Endothelial cell (in vitro differentiated cells): ENCODE results near the gene KIAA0513. TPM values are rescaled to one million over a fixed set of nuclear protein-coding genes. Genes with fewer than 3 reads are reported as not detected.
A peak's percentile ranks its signal among the peaks of the same experiment; 100 is the strongest.

Experiments used
- DNase-seq: peaks from one replicate; pipeline ENCODE4 v3.0.0; 2021; ENCODE audit warnings: low spot score
- H3K27ac Mint-ChIP-seq: one replicate; pipeline ENCODE4 v1.8.0; 2021; ENCODE audit warnings: mixed read lengths, inconsistent platforms; ENCODE audit not compliant: unreplicated experiment
- H3K27me3 Mint-ChIP-seq: one replicate; pipeline ENCODE4 v1.8.0; 2021; ENCODE audit warnings: mild to moderate bottlenecking, moderate library complexity, mixed read lengths, inconsistent platforms; ENCODE audit not compliant: unreplicated experiment
- H3K36me3 Mint-ChIP-seq: one replicate; pipeline ENCODE4 v1.8.0; 2021; ENCODE audit warnings: mild to moderate bottlenecking, low read depth, mixed read lengths, inconsistent platforms; ENCODE audit not compliant: unreplicated experiment
- H3K4me1 Mint-ChIP-seq: one replicate; pipeline ENCODE4 v1.8.0; 2021; ENCODE audit warnings: mild to moderate bottlenecking, mixed read lengths, inconsistent platforms; ENCODE audit not compliant: unreplicated experiment
- H3K4me3 Mint-ChIP-seq: one replicate; pipeline ENCODE4 v1.8.0; 2021; ENCODE audit warnings: mild to moderate bottlenecking, mixed read lengths, inconsistent platforms; ENCODE audit not compliant: unreplicated experiment
- H3K9me3 Mint-ChIP-seq: one replicate; pipeline ENCODE4 v1.8.0; 2021; ENCODE audit warnings: mixed read lengths, inconsistent platforms; ENCODE audit not compliant: unreplicated experiment
- total RNA-seq: library from RNA; stranded (reverse); fragmentation: NEBNext Ultra II Directional; extraction: Animal tissue kit (Norgen Biotek cat#: 25700); gene quantifications from one replicate; pipeline ENCODE4 v1.2.1, GENCODE V29; 2021; ENCODE audit not compliant: unreplicated experiment
- TF ChIP-seq, protein P1 (sequence below): fragments of 200-600 bp; sonication (generic); IDR thresholded peaks from one replicate; pipeline ENCODE4 v1.5.0; 2021; ENCODE audit warnings: antibody characterized with exemption; ENCODE audit not compliant: unreplicated experiment

KIAA0513 gene
- total RNA-seq, 1 donor from 2014 or later, result 5.5 TPM

DNA sequence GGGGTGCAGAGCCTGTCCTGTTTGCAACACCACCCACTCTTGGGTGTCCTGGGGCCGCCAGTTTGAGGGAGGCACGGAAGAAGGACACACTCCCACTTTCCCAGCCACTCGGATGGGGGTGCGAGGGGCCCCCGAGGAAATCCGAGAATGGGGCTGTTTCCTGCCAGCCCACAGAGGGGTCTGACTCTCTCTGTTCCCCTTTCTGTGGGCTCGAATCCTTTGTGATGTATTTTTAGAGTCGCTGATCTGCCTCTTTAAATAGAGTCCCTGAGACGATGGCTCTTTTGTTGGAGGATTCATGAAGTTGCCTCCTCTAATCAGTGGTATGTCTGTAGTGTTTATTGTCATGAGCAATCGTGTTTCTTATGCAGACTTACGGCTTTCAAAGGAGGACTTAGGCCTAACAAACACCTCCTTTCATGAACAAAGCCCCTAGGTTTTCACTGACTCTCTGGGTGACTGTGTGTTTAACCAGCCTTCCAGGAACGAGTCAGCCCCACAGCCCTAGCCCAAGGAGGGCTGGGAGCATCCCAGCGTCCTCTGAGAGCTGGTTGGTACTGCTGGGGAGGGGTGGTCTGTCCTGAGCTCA is 55.5 kb downstream of the KIAA0513 start:
- Mint-ChIP-seq H3K9me3 (no peaks in the 10 kb centered on the region), H3K36me3 (peaks cover 1% of the 10 kb centered on the region), H3K4me1 (peaks cover 12% of the 10 kb centered on the region), H3K27me3 (peaks cover 12% of the 10 kb centered on the region), H3K27ac (no peak overlapping the region), H3K4me3 (peak overlapping the region; percentile 44)
- no peak for DNase-seq
- TF ChIP-seq, protein P1, sequence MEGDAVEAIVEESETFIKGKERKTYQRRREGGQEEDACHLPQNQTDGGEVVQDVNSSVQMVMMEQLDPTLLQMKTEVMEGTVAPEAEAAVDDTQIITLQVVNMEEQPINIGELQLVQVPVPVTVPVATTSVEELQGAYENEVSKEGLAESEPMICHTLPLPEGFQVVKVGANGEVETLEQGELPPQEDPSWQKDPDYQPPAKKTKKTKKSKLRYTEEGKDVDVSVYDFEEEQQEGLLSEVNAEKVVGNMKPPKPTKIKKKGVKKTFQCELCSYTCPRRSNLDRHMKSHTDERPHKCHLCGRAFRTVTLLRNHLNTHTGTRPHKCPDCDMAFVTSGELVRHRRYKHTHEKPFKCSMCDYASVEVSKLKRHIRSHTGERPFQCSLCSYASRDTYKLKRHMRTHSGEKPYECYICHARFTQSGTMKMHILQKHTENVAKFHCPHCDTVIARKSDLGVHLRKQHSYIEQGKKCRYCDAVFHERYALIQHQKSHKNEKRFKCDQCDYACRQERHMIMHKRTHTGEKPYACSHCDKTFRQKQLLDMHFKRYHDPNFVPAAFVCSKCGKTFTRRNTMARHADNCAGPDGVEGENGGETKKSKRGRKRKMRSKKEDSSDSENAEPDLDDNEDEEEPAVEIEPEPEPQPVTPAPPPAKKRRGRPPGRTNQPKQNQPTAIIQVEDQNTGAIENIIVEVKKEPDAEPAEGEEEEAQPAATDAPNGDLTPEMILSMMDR, result no peak

DNA sequence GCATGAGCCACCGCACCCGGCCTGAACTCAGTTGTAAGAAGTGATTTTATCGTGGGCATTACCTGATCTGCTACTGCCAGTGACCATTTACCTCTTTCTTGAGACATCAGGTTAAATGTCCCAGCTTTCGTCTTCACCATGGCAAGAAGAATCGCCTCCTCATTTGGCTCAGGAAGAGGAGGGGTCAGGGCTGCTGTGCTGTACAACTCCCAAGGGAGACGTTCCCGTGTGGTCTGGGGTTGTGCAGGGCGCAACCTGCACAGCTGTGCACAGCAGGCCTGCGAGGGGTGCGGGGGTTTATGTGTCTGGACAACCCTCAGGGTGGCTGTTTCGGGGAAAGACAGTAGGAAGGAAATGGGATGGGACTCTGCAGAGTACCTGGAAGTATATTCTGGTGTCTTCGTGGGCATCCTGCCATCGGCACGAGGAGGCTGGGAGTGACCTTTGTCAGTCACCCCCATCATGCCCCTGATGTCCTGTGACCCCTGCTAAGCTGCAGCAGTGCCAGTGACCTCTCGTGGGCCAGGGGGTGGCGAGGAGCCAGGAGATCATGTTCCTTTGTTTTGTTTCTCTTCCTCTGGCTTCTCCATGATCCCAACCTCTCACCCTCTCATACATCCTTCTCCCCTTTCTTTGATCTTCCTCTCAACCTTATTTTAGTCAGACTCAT is 57.4 kb downstream of the KIAA0513 start:
- Mint-ChIP-seq H3K4me1 (peaks cover 16% of the 10 kb centered on the region), H3K27ac (no peak overlapping the region), H3K27me3 (peaks cover 14% of the 10 kb centered on the region), H3K4me3 (no peak overlapping the region), H3K36me3 (no peaks in the 10 kb centered on the region), H3K9me3 (no peaks in the 10 kb centered on the region)
- no peak for DNase-seq
- TF ChIP-seq, protein P1, result no peak

DNA sequence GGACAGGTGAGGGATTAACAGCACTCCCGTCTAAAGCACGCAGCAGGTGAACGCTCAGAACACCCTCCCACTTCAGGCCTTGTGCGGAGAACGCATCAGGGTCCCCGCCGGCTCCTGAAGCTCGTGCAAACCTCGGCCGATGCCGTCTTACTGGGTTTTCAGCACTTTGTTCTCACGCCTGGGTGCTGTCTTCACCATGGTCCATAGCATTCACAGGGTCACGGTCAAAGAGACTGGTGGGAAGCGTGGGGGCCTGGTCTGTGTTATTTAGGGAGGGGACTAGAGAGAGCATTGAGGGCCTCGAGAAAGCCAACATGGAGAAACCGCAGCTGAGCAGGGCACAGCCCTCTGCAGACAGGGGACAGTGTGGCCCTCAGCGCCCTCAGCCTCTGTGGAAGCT is 58.1 kb downstream of the KIAA0513 start:
- no peaks in the 10 kb centered on the region for H3K9me3 Mint-ChIP-seq
- TF ChIP-seq, protein P1, result no peak
- peaks cover 16% of the 10 kb centered on the region for H3K27me3 Mint-ChIP-seq
- DNase-seq, result no peak
- H3K4me3 Mint-ChIP-seq, result no peak overlapping the region
- no peaks in the 10 kb centered on the region for H3K36me3 Mint-ChIP-seq
- peaks cover 16% of the 10 kb centered on the region for H3K4me1 Mint-ChIP-seq
- no peak overlapping the region for H3K27ac Mint-ChIP-seq

DNA sequence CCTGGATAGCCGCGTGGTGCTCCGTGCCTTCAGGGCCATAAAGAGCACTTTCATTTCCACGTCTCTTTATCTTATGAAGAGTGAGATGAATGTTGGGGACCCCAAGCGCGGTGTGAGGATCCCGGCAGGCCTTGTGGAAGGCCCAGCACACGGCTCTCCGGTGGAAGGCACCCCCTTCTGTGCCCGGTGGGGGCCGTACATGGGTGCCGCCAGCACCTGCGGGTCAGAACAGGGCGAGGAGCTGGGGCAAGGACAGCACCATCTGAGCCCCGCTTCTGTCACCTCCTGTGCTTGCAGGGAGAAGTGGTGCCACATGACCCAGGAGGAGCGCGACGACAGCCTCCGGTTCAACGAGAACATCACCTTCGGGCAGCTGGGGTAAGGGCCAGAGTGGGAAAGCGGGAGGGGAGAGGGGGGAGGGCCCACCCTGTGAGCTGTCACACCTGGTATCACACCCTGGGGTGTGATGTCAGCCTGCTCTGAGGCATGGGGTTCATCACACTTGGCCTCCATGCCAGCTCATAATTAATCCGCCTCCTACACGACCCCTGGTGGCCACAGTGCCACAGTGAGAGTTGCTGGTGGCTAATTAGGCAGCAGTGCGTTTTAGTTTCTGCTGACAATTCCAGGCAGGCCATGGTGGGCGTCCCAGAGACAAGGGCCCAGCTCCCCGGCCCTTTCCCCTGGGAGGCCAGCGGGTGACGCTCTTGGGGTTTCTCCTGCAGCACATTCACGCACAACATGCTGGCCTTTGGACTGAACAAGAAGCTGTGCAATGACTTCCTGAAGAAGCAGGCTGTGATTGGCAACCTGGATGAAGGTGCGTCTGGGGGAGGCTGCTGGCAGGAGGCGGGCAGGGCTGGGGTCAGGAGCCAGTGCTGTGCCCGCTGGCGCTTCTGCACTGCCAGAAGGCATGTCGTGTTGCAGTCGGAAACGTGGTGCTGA is 59.0 kb downstream of the KIAA0513 start:
- H3K9me3 Mint-ChIP-seq, result no peaks in the 10 kb centered on the region
- H3K27ac Mint-ChIP-seq, result no peak overlapping the region
- H3K4me3 Mint-ChIP-seq, result no peak overlapping the region
- TF ChIP-seq, protein P1, result peak; percentile 51
- H3K4me1 Mint-ChIP-seq, result peaks cover 18% of the 10 kb centered on the region
- DNase-seq, result peak; percentile 65
- peaks cover 12% of the 10 kb centered on the region for H3K27me3 Mint-ChIP-seq
- no peaks in the 10 kb centered on the region for H3K36me3 Mint-ChIP-seq
